Endothelial cell of hepatic sinusoid (primary cell): ENCODE measurements around the gene PPP2R5B.

ENCODE experiments used
- in situ Hi-C: cut with HindIII; loops from 2 replicates; pipeline ENCODE4 v1.10.0; 2017; ENCODE audit warnings: low sequenced_read_pairs

PPP2R5B gene

GRCh38 chr11:64925536-64926436 is 1.3 kb downstream of the PPP2R5B start:
- in situ Hi-C loops = no loop called here

GRCh38 chr11:64926689-64927088 is 2.2 kb downstream of the PPP2R5B start:
- in situ Hi-C loops = no loop called here

GRCh38 chr11:64928957-64929356 is 4.5 kb downstream of the PPP2R5B start:
- in situ Hi-C loops = no loop called here

GRCh38 chr11:64929625-64930024 is 5.1 kb downstream of the PPP2R5B start:
- in situ Hi-C loops = loop anchor here (5.0 kb wide), 5 partner anchors 37 to 137 kb away; no protein-coding TSS in a partner anchor

GRCh38 chr11:64930340-64930739 is 5.9 kb downstream of the PPP2R5B start:
- in situ Hi-C loops = loop anchor here (5.0 kb wide), 5 partner anchors 37 to 138 kb away; no protein-coding TSS in a partner anchor

- in situ Hi-C loops = loop anchor here (5.0 kb wide), 5 partner anchors 36 to 139 kb away; no protein-coding TSS in a partner anchor
These were observed 6.8 kb downstream of the PPP2R5B start for GRCh38 chr11:64931290-64931689.

- in situ Hi-C loops = loop anchor here (5.0 kb wide), 5 partner anchors 35 to 140 kb away; no protein-coding TSS in a partner anchor
These were observed 7.8 kb downstream of the PPP2R5B start for GRCh38 chr11:64932324-64932723.

GRCh38 chr11:64933213-64933934 is 8.9 kb downstream of the PPP2R5B start:
- in situ Hi-C loops = loop anchor here (5.0 kb wide), 5 partner anchors 34 to 141 kb away; no protein-coding TSS in a partner anchor

GRCh38 chr11:64933935-64934681 is 9.6 kb downstream of the PPP2R5B start:
- in situ Hi-C loops = loop anchor here (5.0 kb wide), 5 partner anchors 33 to 142 kb away; no protein-coding TSS in a partner anchor

- in situ Hi-C loops = loop anchor here (5.0 kb wide), 5 partner anchors 32 to 143 kb away; no protein-coding TSS in a partner anchor
These were observed 10.3 kb downstream of the PPP2R5B start for GRCh38 chr11:64934682-64935358.

GRCh38 chr11:64935359-64936081 is 11.0 kb downstream of the PPP2R5B start, which contains the start of gene GPHA2:
GPHA2 (minus strand) TSS chr11:64935893; CDS start chr11:64935460, 433 bp downstream.
- in situ Hi-C loops = no loop called here

- in situ Hi-C loops = no loop called here
These were observed 12.1 kb downstream of the PPP2R5B start for GRCh38 chr11:64936539-64936938.

- in situ Hi-C loops = no loop called here
These were observed 22.8 kb downstream of the PPP2R5B start for GRCh38 chr11:64947208-64947814.

GRCh38 chr11:64951529-64951928 is 27.0 kb downstream of the PPP2R5B start:
- in situ Hi-C loops = no loop called here

GRCh38 chr11:64954201-64954600 is 29.7 kb downstream of the PPP2R5B start:
- in situ Hi-C loops = no loop called here

GRCh38 chr11:64959498-64959897 is 35.0 kb downstream of the PPP2R5B start:
- in situ Hi-C loops = no loop called here

- in situ Hi-C loops = no loop called here
These were observed 36.2 kb downstream of the PPP2R5B start for GRCh38 chr11:64960719-64961118.

GRCh38 chr11:64963072-64963631 is 38.7 kb downstream of the PPP2R5B start:
- in situ Hi-C loops = no loop called here
